Gastrocnemius medialis (tissue), 4 donors: ENCODE results near the gene ABCB6. TPM values are rescaled to one million over a fixed set of nuclear protein-coding genes. Genes with fewer than 3 reads are reported as not detected.

Experiments used
- ATAC-seq, 2 donors: fragments of 150-250 bp; one replicate each; pipeline ENCODE4 v1.9.1; 2016
- DNase-seq, 2 donors: peaks; one replicate each; pipeline ENCODE4 v3.0.0-alpha.2; 2019
- H3K27ac ChIP-seq, 4 donors: fragments of 200-600 bp; sonication (generic); 1 replicate in 1 of 4; 2 replicates in 3 of 4; pipeline ENCODE4 v1.5.1; 2016 to 2018; ENCODE audit warnings: mild to moderate bottlenecking in 2 of 4, moderate library complexity in 1 of 4
- H3K27me3 ChIP-seq, 3 donors: fragments of 200-600 bp; sonication (generic) in 2 of 3; 1 replicate in 1 of 3; 2 replicates in 2 of 3; pipeline versions ENCODE4 v1.5.1 to v1.6.0; 2016 to 2019; ENCODE audit warnings: mild to moderate bottlenecking in 1 of 3, moderate library complexity in 1 of 3
- H3K36me3 ChIP-seq, 2 donors: fragments of 200-600 bp; sonication (generic) in 1 of 2; one replicate each; pipeline ENCODE4 v1.5.1; 2017 to 2018
- H3K4me1 ChIP-seq, 2 donors: fragments of 200-600 bp; sonication (generic) in 1 of 2; one replicate each; pipeline ENCODE4 v1.5.1; 2016 to 2017; ENCODE audit warnings: mild to moderate bottlenecking in 2 of 2
- H3K4me3 ChIP-seq, 4 donors: fragments of 200-600 bp; sonication (generic) in 3 of 4; 1 replicate in 1 of 4; 2 replicates in 3 of 4; pipeline ENCODE4 v1.5.1; 2016 to 2019; ENCODE audit warnings: mild to moderate bottlenecking in 2 of 4
- H3K9me3 ChIP-seq, 3 donors: fragments of 200-600 bp; sonication (generic) in 2 of 3; 1 replicate in 1 of 3; 2 replicates in 2 of 3; pipeline ENCODE4 v1.5.1; 2016 to 2019
- CTCF ChIP-seq, 5 experiments: fragments of 450-650 bp in 3 of 5; fragments of 200-600 bp in 2 of 5; sonication (generic) in 2 of 5; IDR thresholded peaks in 4 of 5; conservative IDR thresholded peaks in 1 of 5; 1 replicate in 4 of 5; 2 replicates in 1 of 5; pipeline ENCODE4 v1.5.1; 2016 to 2019; ENCODE audit warnings: antibody characterized with exemption in 5 of 5, mild to moderate bottlenecking in 3 of 5, moderate library complexity in 3 of 5
- POLR2A ChIP-seq, 2 donors: fragments of 450-650 bp; IDR thresholded peaks; one replicate each; pipeline ENCODE4 v1.6.1; 2017; ENCODE audit warnings: antibody characterized with exemption in 2 of 2, mild to moderate bottlenecking in 2 of 2, moderate library complexity in 2 of 2
- in situ Hi-C, 4 donors: fragments of 200-750 bp; cut with MboI; loops; one replicate each; pipeline versions ENCODE4 v1.15.0 to v1.8.0; 2017; ENCODE audit warnings: low sequenced_read_pairs in 4 of 4
- intact Hi-C: fragments of 100-400 bp; cut with DNase I; formaldehyde crosslinking; loops from one replicate; pipeline ENCODE4 v1.15.1; 2023; ENCODE audit warnings: low total_unique reads
- total RNA-seq, 4 donors: library from RNA; depleted of rRNA; stranded (reverse); fragments of >200 nt; gene quantifications; one replicate each; pipeline versions ENCODE4 v1.1.0 to v1.2.3, GENCODE V29; 2016

ABCB6 gene
- total RNA-seq, 4 donors from 2014 or later, result 15.0 to 45.8 (median 31.8) TPM

- no peak overlapping the region for H3K4me3 ChIP-seq
- DNase-seq (no peak), ATAC-seq (no peak)
- in situ Hi-C loops, result loop anchor here in 2 of 4 donors (5.0 kb wide), 1 partner anchor 37 kb away; the partner anchor contains the start of gene SLC23A3 (in 2 of the 2)
- peaks cover 0 to 63% of the 10 kb centered on the region in 2 donors for H3K36me3 ChIP-seq
- H3K27me3 ChIP-seq, result no peaks in the 10 kb centered on the region
- H3K9me3 ChIP-seq, result no peaks in the 10 kb centered on the region
- no peak overlapping the region for H3K27ac ChIP-seq
- peaks cover 16 to 21% of the 10 kb centered on the region in 2 donors for H3K4me1 ChIP-seq
- no peak for TF ChIP-seq CTCF (IDR thresholded peaks at IDR 0.05 in 4 of 5, conservative IDR thresholded peaks at IDR 0.05 in 1 of 5)
- no peak for TF ChIP-seq POLR2A (IDR thresholded peaks at IDR 0.05)
- intact Hi-C loops, result no loop called here
Observed at GRCh38 chr2:219209236-219210195, 9.2 kb downstream of the ABCB6 start.

GRCh38 chr2:219207884-219208740 lies 10.6 kb downstream of the ABCB6 start:
- no peak for ATAC-seq
- no peaks in the 10 kb centered on the region for H3K27me3 ChIP-seq
- peak overlapping the region; percentile 87 to 99 (median 98) for H3K27ac ChIP-seq
- intact Hi-C loops (loop anchor here (1.0 kb wide), 1 partner anchor 45 kb away; the partner anchor contains the start of genes TUBA4A and TUBA4B), in situ Hi-C loops (loop anchor here in 2 of 4 donors (5.0 kb wide), 1 partner anchor 36 kb away; the partner anchor contains the start of gene SLC23A3 (in 2 of the 2))
- no peaks in the 10 kb centered on the region for H3K9me3 ChIP-seq
- no peak for DNase-seq
- peaks cover 16 to 21% of the 10 kb centered on the region in 2 donors for H3K4me1 ChIP-seq
- peak overlapping the region in 1 of 4 donors; percentile 71 for H3K4me3 ChIP-seq
- peaks cover 0 to 49% of the 10 kb centered on the region in 2 donors for H3K36me3 ChIP-seq
- TF ChIP-seq CTCF (IDR thresholded peaks at IDR 0.05 in 4 of 5, conservative IDR thresholded peaks at IDR 0.05 in 1 of 5) (no peak), POLR2A (IDR thresholded peaks at IDR 0.05) (no peak)

- Histone ChIP-seq H3K36me3 (peaks cover 0 to 41% of the 10 kb centered on the region in 2 donors), H3K4me3 (peak overlapping the region; percentile 71 to 94 (median 84)), H3K9me3 (no peaks in the 10 kb centered on the region), H3K27me3 (no peaks in the 10 kb centered on the region), H3K27ac (peak overlapping the region; percentile 87 to 99 (median 98)), H3K4me1 (peaks cover 16 to 21% of the 10 kb centered on the region in 2 donors)
- DNase-seq (no peak), ATAC-seq (no peak)
- TF ChIP-seq CTCF (IDR thresholded peaks at IDR 0.05 in 4 of 5, conservative IDR thresholded peaks at IDR 0.05 in 1 of 5), result no peak
- TF ChIP-seq POLR2A (IDR thresholded peaks at IDR 0.05), result no peak
- in situ Hi-C loops (loop anchor here in 2 of 4 donors (5.0 kb wide), 1 partner anchor 35 kb away; the partner anchor contains the start of gene SLC23A3 (in 2 of the 2)), intact Hi-C loops (loop anchor here (1.0 kb wide), 1 partner anchor 46 kb away; the partner anchor contains the start of genes TUBA4A and TUBA4B)
Observed at GRCh38 chr2:219207134-219207883, 11.4 kb downstream of the ABCB6 start.
